MCF 10A (cell line): ENCODE measurements around the gene TLE5. TPM values are rescaled to one million over a fixed set of nuclear protein-coding genes. Genes with fewer than 3 reads are reported as not detected.

Experiments
- BruUV-seq: library from RNA; stranded (reverse); fragments of 400-500 nt; replicated peaks from 2 replicates; lab custom pipeline; 2021; lab: Mats Ljungman, UMichigan
- CTCF ChIA-PET: fragments of 300-600 bp; sonication (Branson Sonifier 250); formaldehyde crosslinking; extraction: SDS; loops from one replicate; lab custom pipeline; 2021; ENCODE audit warnings: antibody characterized with exemption, inconsistent platforms; lab: Yijun Ruan, JAX
- POLR2A ChIA-PET: fragments of 300-600, 350-650 bp; sonication (Branson Sonifier 250); formaldehyde crosslinking; extraction: SDS; loops from one replicate; lab custom pipeline; 2020; ENCODE audit warnings: antibody characterized with exemption, inconsistent platforms; lab: Yijun Ruan, JAX
- DNase-seq: peaks from one replicate; pipeline ENCODE4 v3.0.0-alpha.2; 2018; ENCODE audit not compliant: unreplicated experiment
- H3K27ac Mint-ChIP-seq: one replicate; pipeline ENCODE4 v1.8.0; 2022; ENCODE audit warnings: mild to moderate bottlenecking, low read depth, mixed read lengths; ENCODE audit not compliant: unreplicated experiment
- H3K27me3 Mint-ChIP-seq: one replicate; pipeline ENCODE4 v1.8.0; 2022; ENCODE audit warnings: mixed read lengths; ENCODE audit not compliant: insufficient read depth, unreplicated experiment
- H3K36me3 Mint-ChIP-seq: one replicate; pipeline ENCODE4 v1.8.0; 2022; ENCODE audit warnings: mild to moderate bottlenecking, moderate library complexity, mixed read lengths; ENCODE audit not compliant: insufficient read depth, unreplicated experiment
- H3K4me1 Mint-ChIP-seq: one replicate; pipeline ENCODE4 v1.8.0; 2022; ENCODE audit warnings: mixed read lengths; ENCODE audit not compliant: insufficient read depth, unreplicated experiment
- H3K4me3 Mint-ChIP-seq: one replicate; pipeline ENCODE4 v1.8.0; 2022; ENCODE audit warnings: mild to moderate bottlenecking, moderate library complexity, mixed read lengths; ENCODE audit not compliant: unreplicated experiment
- H3K9me3 Mint-ChIP-seq: one replicate; pipeline ENCODE4 v1.8.0; 2022; ENCODE audit warnings: mixed read lengths; ENCODE audit not compliant: unreplicated experiment
- CTCF ChIP-seq: fragments of 200-600 bp; IDR thresholded peaks from one replicate; pipeline ENCODE4 v1.8.0; 2022; ENCODE audit warnings: antibody characterized with exemption, mild to moderate bottlenecking; ENCODE audit not compliant: unreplicated experiment
- intact Hi-C: fragments of 100-400 bp; cut with micrococcal nuclease; formaldehyde crosslinking; loops from 2 replicates; pipeline ENCODE4 v1.14.1; 2022
- total RNA-seq: library from RNA; stranded (reverse); gene quantifications from 2 replicates; pipeline ENCODE4 v1.2.3, GENCODE V29; 2022

TLE5 gene
- total RNA-seq, 1 experiment from 2014 or later = 266 TPM

DNA sequence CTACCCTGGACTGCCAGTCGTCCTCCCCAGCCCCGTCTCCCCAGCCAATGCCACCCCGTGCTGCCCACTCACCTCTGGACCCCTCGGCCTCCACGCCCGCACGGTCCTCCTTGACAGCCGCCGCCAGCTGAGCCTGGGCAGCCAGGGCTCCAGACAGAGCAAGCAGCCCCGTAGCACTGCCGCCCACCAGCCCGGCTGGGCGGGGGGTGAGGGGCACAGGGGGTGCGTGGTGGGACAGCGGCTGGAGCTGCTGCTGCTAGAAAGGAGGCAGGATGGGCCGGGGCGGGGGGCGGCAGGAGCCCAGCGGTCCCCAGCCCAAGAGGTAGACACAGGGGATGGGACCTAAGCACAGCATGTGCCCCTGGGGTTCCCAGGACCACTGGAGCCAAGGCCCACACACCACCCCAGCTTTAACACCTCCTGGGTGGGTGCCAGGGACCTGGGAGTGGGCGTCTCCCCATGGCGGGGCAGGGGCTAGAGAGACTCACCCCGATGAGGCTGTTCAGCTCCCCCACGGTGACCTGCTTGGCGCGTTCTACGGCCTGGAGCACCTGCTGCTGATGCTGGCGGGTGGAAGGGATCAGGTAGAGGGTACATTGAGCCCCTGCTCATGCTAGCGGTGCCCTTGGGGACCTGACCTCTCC is 43.0 kb downstream of the TLE5 start:
- no peak for TF ChIP-seq CTCF
- CTCF ChIA-PET = no interaction called here
- no peak for DNase-seq
- Mint-ChIP-seq H3K27ac (no peak overlapping the region), H3K9me3 (no peaks in the 10 kb centered on the region), H3K36me3 (no peaks in the 10 kb centered on the region), H3K4me3 (no peak overlapping the region), H3K4me1 (no peaks in the 10 kb centered on the region), H3K27me3 (no peaks in the 10 kb centered on the region)
- POLR2A ChIA-PET = interaction anchor here (0.7 kb wide), 1 partner anchor 1312 kb away, joined by 3 read pairs; no protein-coding TSS in a partner anchor
- BruUV-seq = no TSS peak
- intact Hi-C loops = no loop called here

- H3K9me3 Mint-ChIP-seq = no peaks in the 10 kb centered on the region
- TF ChIP-seq CTCF = no peak
- ChIA-PET CTCF (no interaction called here), POLR2A (no interaction called here)
- no TSS peak for BruUV-seq
- intact Hi-C loops = no loop called here
- no peaks in the 10 kb centered on the region for H3K27me3 Mint-ChIP-seq
- no peak overlapping the region for H3K27ac Mint-ChIP-seq
- no peak overlapping the region for H3K4me3 Mint-ChIP-seq
- DNase-seq = no peak
- no peaks in the 10 kb centered on the region for H3K4me1 Mint-ChIP-seq
- H3K36me3 Mint-ChIP-seq = no peaks in the 10 kb centered on the region
Measured at GRCh38 chr19:3017923-3018322, 44.4 kb downstream of the TLE5 start.

- BruUV-seq = no TSS peak
- Mint-ChIP-seq H3K4me1 (no peaks in the 10 kb centered on the region), H3K4me3 (no peak overlapping the region), H3K9me3 (no peaks in the 10 kb centered on the region), H3K27me3 (no peaks in the 10 kb centered on the region), H3K36me3 (no peaks in the 10 kb centered on the region), H3K27ac (no peak overlapping the region)
- TF ChIP-seq CTCF = no peak
- intact Hi-C loops = no loop called here
- DNase-seq = no peak
- POLR2A ChIA-PET = no interaction called here
- CTCF ChIA-PET = interaction anchor here (0.7 kb wide), 1 partner anchor 13 kb away, joined by 3 read pairs; no protein-coding TSS in a partner anchor
Measured at GRCh38 chr19:3015126-3016057, 46.9 kb downstream of the TLE5 start.

- TF ChIP-seq CTCF = no peak
- no peaks in the 10 kb centered on the region for H3K27me3 Mint-ChIP-seq
Measured at GRCh38 chr19:3014135-3014534, 48.2 kb downstream of the TLE5 start.

More at GRCh38 chr19:3014135-3014534, 48.2 kb downstream of the TLE5 start:
- Mint-ChIP-seq H3K4me3 (no peak overlapping the region), H3K27ac (no peak overlapping the region), H3K9me3 (no peaks in the 10 kb centered on the region), H3K4me1 (no peaks in the 10 kb centered on the region), H3K36me3 (no peaks in the 10 kb centered on the region)
- no TSS peak for BruUV-seq
- no peak for DNase-seq
- intact Hi-C loops = no loop called here
- CTCF ChIA-PET = interaction anchor here (0.6 kb wide), 1 partner anchor 8 kb away, joined by 3 read pairs; no protein-coding TSS in a partner anchor
- POLR2A ChIA-PET = interaction anchor here (0.7 kb wide), 1 partner anchor 18 kb away, joined by 3 read pairs; no protein-coding TSS in a partner anchor
